GM18873 (cell line): ENCODE data around the gene OR4X1.
"Not testable (repeated sequence)": the region's sequence is repeated elsewhere in the genome, so short reads cannot be mapped to it uniquely, and the experiment has no call there.

Experiments
- ATAC-seq: cut with Tn5 transposase; IDR thresholded peaks from one replicate; pipeline ENCODE4 v1.9.1; 2021; ENCODE audit warnings: mild to moderate bottlenecking, moderate library complexity, moderate number of reproducible peaks; ENCODE audit not compliant: unreplicated experiment, low FRiP score

OR4X1 gene, protein sequence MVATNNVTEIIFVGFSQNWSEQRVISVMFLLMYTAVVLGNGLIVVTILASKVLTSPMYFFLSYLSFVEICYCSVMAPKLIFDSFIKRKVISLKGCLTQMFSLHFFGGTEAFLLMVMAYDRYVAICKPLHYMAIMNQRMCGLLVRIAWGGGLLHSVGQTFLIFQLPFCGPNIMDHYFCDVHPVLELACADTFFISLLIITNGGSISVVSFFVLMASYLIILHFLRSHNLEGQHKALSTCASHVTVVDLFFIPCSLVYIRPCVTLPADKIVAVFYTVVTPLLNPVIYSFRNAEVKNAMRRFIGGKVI

DNA sequence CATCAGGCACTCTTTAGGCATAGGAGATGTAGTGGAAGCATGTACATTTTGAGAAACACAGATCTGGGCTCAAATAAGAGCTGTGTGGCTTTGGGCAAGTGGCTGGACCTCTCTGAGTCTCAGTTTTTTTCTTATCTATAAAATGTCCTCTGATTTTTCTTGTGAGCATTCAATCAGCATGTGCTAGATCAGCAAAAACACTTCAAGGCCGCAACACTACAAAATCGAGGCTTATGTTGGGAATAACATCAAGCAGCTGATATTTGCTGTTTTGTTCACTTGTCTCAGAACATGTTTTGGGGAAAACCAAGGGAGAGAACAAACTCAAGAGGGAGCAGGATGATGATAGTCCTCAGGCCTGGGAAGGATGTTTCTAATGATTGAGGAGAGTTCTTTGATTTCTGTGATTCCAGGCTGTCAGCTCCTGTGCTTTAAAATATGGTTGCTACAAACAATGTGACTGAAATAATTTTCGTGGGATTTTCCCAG is at the start of gene OR4X1:
OR4X1 (plus strand) TSS at position 439 of the 489 bp plus-strand sequence; CDS start at position 439, 0 bp downstream.
- ATAC-seq, result no peak

DNA sequence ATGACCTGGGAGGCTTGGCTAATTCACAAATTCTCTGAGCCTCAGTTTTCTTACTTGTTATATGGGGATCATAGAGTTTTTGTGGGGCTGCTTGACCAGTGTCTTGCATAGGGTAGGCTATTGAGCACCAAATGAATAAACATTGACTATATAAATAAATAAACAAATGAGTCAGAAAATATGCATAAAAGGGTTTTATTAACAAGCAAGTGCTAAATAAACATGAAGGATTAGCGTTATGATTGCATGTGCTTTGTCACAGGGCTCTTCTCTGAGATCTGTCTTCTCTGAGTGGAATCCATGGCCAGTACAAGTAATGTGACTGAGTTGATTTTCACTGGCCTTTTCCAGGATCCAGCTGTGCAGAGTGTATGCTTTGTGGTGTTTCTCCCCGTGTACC is 47.2 kb upstream of the OR4X1 start, which contains the start of gene OR4B1:
OR4B1 (plus strand) TSS at position 301 of the 400 bp plus-strand sequence; CDS start at position 301, 0 bp downstream.
- no peak for ATAC-seq

DNA sequence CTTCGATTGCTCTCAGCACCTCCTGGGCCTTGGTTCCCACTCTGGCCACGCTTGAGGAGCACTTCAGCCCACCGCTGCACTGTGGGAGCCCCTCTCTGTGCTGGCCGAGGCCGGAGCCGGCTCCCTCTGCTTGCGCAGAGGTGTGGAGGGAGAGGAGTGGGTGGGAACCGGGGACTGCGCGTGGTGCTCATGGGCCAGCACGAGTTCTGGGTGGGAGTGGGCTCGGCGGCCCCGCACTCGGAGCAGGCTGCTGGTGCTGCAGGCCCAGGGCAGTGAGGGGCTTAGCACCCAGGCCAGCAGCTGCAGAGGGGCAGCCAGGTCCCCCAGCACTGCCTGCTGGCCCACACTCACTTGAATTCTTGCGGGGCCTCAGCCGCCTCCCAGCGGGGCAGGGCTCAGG is 34.9 kb upstream of the OR4X1 start:
- no peak for ATAC-seq

DNA sequence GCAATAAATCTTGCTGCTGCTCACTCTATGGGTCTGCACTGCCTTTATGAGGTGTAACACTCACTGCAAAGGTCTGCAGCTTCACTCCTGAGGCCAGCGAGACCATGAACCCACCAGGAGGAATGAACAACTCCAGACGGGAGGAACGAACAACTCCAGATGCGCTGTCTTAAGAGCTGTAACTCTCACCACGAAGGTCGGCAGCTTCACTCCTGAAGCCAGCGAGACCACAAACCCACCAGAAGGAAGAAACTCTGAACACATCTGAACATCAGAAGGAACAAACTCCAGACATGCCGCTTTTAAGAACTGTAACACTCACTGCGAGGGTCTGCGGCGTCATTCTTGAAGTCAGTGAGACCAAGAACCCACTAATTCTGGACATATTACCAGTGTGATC is 33.6 kb upstream of the OR4X1 start:
- ATAC-seq, result not testable (repeated sequence)

DNA sequence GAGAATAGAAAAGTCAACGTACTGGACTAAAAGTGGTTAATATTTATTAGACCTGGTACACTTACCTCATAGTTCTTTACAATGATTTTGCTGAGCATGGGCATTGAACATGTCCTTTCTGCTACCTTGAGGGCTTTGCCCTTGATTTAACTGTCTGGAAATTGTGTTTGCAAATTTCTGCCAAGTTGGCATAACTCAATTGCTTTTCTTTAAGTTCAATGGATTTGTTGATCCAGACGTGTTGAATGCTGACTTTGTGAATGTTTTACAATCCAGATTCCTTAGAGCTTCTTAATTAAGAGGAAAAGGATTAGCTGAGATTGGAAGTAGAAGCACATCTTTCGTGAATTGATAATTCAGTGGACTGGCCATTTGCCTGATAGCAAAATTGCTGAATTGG is 25.9 kb upstream of the OR4X1 start:
- no peak for ATAC-seq

DNA sequence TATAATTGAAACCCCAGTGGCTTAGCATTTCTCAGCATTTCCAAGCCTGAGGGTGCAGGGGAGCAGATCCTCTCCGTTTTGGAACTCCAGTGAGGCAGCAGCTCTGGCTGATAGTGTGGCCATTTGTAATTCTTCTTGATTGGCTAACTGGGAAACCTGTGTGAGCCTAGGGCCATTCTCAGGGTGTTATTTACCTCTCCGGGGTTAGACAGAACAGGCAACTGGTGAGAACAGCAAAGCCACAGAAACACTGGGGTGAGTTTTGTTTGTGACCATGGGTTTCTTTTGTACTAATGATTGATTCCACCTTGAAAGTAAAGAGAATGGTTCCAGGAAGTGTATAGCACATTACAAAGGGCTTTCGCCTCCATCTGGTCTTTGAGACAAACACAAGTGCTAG is 21.2 kb upstream of the OR4X1 start:
- ATAC-seq, result no peak

DNA sequence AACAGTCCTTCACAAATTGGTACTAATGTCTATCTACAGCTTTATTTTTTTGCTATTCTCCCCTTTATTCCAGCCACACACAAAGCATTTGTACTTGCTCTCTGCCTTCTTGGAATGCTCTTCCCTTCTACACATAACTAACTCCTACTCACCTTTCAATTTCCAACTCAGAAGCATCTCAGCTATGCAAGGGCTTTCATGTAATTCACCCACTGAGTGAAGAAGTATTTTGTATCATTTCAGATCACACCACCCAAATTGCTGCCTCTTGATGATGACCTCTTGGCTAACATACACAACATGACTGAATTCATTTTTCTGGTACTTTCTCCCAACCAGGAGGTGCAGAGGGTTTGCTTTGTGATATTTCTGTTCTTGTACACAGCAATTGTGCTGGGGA is 18.9 kb upstream of the OR4X1 start, which contains the start of gene OR4X2:
OR4X2 (plus strand) TSS at position 301 of the 400 bp plus-strand sequence; CDS start at position 301, 0 bp downstream.
- ATAC-seq, result no peak

DNA sequence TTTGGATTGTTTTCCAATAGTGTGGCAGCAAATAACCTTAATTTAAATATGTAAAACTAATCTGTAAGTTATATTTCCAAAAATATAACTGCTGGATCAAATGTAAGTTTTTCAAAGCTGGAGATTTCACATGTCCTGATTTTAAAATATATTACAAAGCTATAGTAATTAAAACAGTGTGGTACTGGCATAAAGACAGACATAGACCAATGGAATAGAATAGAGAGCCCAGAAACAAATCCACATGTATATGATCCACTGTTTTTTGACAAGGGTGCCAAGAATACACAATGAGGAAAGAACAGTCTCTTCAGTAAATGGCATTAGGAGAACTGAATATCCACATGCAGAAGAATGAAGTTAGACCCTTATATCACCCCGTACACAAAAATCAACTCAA is 14.8 kb upstream of the OR4X1 start:
- no peak for ATAC-seq

DNA sequence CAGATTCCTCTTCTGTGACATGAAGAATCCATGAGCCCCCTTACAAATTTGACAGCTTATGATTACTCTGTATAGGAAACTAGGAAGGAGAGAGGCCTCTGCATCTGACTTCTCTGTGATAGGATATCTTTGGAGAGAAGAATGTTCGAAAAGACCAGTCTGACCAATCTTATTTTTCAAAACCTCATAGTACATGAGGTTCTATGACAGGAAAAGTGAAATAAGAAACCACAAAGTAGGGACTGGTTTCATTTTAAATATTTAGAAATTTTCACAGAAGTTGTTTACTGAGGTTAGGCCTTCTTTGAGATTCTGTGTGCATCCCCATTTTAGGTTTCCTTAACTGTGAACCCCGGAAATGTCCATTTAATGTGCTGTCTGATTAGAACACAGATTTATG is 2.1 kb upstream of the OR4X1 start:
- no peak for ATAC-seq

DNA sequence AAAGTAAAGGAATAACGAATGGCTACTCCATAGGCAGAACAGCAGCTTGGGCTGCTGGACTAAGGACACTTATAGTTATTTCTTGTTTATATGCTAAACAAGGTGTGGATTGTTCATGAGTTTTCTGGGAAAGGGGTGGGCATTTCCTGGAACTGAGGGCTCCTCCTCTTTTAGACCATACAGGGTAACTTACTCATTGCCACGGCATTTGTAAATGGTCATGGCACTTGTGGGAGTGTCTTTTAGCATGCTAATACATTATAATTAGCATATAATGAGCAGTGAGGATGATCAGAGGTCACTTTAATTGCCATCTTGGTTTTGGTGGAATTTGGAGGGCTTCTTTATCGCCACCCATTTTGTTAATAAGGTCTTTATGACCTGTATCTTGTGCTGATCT is 7.0 kb downstream of the OR4X1 start:
- no peak for ATAC-seq

DNA sequence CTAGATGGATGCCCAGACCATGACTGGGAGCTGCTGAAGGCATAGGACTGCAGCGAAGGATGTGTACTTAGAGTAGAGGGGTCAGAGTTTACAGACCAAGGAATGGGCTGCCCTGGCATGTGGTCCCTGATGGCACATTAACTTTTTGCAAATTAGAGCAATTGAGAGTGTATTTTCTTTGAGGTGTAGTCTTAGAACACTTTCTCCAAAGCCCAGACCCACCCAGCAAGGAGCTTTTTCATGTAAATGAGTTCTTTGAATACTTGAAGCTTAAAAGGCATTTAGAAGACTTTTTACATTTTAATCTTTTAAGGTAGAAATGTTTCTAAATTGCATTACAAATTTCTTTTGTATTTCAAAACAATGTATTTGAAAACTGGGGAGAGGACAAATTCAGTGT is 8.9 kb downstream of the OR4X1 start:
- no peak for ATAC-seq

DNA sequence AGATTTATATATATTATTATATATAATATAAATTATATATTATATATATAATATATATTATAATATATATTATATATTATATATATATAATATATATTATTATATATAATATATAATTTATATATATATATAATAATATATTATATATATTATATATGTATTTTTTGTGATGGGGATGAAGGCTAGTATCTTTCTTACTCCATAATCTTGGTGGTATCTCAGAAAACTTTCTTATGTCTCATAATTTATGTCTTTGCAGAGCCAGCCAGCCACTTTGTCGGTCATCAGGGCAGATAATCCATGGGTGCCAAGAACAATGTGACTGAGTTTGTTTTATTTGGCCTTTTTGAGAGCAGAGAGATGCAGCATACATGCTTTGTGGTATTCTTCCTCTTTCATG is 42.3 kb downstream of the OR4X1 start, which contains the start of gene OR4S1:
OR4S1 (plus strand) TSS at position 301 of the 400 bp plus-strand sequence; CDS start at position 301, 0 bp downstream.
- ATAC-seq, result no peak

DNA sequence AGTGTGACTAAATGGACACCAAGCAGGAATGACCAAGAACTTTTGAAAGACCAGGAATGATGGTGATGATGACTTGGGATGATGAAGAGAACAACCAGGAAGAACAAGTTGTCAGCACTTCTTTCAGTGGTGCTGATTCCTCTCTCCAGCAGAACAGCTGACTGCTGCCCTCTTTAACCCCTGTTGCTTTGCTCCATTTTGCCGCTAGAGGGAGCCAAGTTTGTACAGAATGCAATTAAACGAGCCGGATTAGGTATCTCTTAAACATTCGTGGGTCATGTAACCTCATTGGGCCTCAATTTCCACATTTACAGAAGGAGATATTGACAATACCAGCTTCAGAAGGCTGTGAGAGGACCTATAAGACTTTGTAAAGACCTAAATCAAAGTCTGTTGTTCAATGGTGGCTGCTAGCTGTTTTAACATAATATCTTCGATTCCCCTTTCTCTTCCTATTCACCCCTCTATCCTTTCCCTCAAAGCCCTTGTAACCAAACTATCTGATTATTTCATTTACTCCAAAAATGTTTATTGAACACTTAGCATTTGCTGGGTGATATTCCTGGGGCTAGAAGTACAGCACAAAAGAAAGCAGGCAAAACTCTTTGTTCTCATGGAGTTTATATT is 44.2 kb downstream of the OR4X1 start:
- ATAC-seq, result no peak

DNA sequence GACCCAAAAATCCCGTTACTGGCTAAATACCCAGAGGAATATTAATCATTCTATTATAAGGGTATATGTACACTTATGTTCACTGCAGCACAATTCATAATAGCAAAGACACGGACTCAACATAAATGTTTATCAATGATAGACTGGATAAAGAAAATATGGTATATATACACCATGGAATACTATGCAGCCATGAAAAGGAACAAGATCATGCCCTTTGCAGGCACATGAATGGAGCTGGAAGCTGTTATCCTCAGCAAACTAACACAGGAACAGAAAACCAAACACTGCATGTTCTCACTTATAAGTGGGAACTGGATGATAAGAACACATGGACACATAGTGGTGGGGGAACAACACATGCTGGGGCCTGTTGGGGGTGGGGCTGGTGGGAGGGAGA is 49.9 kb downstream of the OR4X1 start:
- not testable (repeated sequence) for ATAC-seq
